SKM-1 treated with dmso at 0.1 percent for 144 hours (cell line): ENCODE measurements around the gene AMT.
"Not testable (repeated sequence)": the region's sequence is repeated elsewhere in the genome, so short reads cannot be mapped to it uniquely, and the experiment has no call there.

ENCODE experiments used
- DNase-seq: peaks from one replicate; lab custom pipeline; 2025; ENCODE audit not compliant: unreplicated experiment; lab: John Stamatoyannopoulos, UW

AMT gene

GRCh38 chr3:49427586-49427985 lies 5.3 kb upstream of the AMT start:
- DNase-seq: no peak

- no peak for DNase-seq
Measured at GRCh38 chr3:49424816-49425215, 2.5 kb upstream of the AMT start.

- DNase-seq: no peak
Measured at GRCh38 chr3:49421890-49422378, 339 bp downstream of the AMT start.

- no peak for DNase-seq
Measured at GRCh38 chr3:49417516-49418120, 4.7 kb downstream of the AMT start.

GRCh38 chr3:49416867-49417266 lies 5.4 kb downstream of the AMT start:
- no peak for DNase-seq

- DNase-seq: peak; percentile 80
Measured at GRCh38 chr3:49415931-49416601, 6.2 kb downstream of the AMT start.

- DNase-seq: no peak
Measured at GRCh38 chr3:49414753-49415152, 7.5 kb downstream of the AMT start.

- DNase-seq: no peak
Measured at GRCh38 chr3:49413338-49413734, 8.9 kb downstream of the AMT start.

- DNase-seq: no peak
Measured at GRCh38 chr3:49412632-49413337, 9.5 kb downstream of the AMT start.

- peak; percentile 98 for DNase-seq
Measured at GRCh38 chr3:49411968-49412631, 10.2 kb downstream of the AMT start, which contains the start of the genes RHOA and TCTA. Gene RHOA (minus strand): TSS chr3:49411976. CDS start chr3:49375589, 36,387 bp downstream. Gene TCTA (plus strand): TSS chr3:49412423. CDS start chr3:49412427, 4 bp downstream.

GRCh38 chr3:49411535-49411967 lies 10.7 kb downstream of the AMT start:
- peak; percentile 71 for DNase-seq

- DNase-seq: no peak
Measured at GRCh38 chr3:49410846-49411534, 11.3 kb downstream of the AMT start.

- DNase-seq: no peak
Measured at GRCh38 chr3:49410066-49410845, 12.0 kb downstream of the AMT start.

GRCh38 chr3:49406571-49407565 lies 15.4 kb downstream of the AMT start:
- DNase-seq: no peak

GRCh38 chr3:49405570-49405969 lies 16.7 kb downstream of the AMT start:
- DNase-seq: not testable (repeated sequence)

- DNase-seq: no peak
Measured at GRCh38 chr3:49403891-49404290, 18.4 kb downstream of the AMT start.

- DNase-seq: no peak
Measured at GRCh38 chr3:49401766-49402165, 20.5 kb downstream of the AMT start.

- no peak for DNase-seq
Measured at GRCh38 chr3:49399461-49399860, 22.8 kb downstream of the AMT start.

GRCh38 chr3:49397470-49397869 lies 24.8 kb downstream of the AMT start:
- no peak for DNase-seq
